Caco-2 (cell line): Measurements from ENCODE around the gene GSG1L. TPM values are rescaled to one million over a fixed set of nuclear protein-coding genes. Genes with fewer than 3 reads are reported as not detected.

Experiments
- BruUV-seq: library from RNA; stranded (reverse); fragments of 400-500 nt; replicated peaks from 2 replicates; lab custom pipeline; 2021; lab: Mats Ljungman, UMichigan
- CTCF ChIA-PET: fragments of 300-600 bp; sonication (Branson Sonifier 250); formaldehyde crosslinking; loops from one replicate; lab custom pipeline; 2022; ENCODE audit warnings: antibody characterized with exemption; lab: Charles Lee
- POLR2A ChIA-PET: fragments of 300-600 bp; sonication (Branson Sonifier 250); formaldehyde crosslinking; loops from one replicate; lab custom pipeline; 2022; ENCODE audit warnings: antibody characterized with exemption; lab: Charles Lee
- DNase-seq, 2 experiments: peaks; one replicate each; pipeline versions ENCODE4 v3.0.0 to v3.0.0-alpha.2; 2020 to 2022
- H3K27me3 ChIP-seq: replicated peaks from 2 replicates; pipeline ENCODE4 v1.6.0; 2011; ENCODE audit warnings: low read length; ENCODE audit not compliant: control insufficient read depth, insufficient read depth
- H3K36me3 ChIP-seq: 2 replicates; pipeline ENCODE4 v1.5.1; 2011; ENCODE audit warnings: low read length; ENCODE audit not compliant: control insufficient read depth, insufficient read depth
- H3K4me1 ChIP-seq: fragments of 250-450 bp; sonication (Bioruptor Pico); 2 replicates; pipeline ENCODE4 v1.5.1; 2020; ENCODE audit warnings: mild to moderate bottlenecking
- H3K4me3 ChIP-seq: 2 replicates; pipeline ENCODE4 v1.5.1; 2011; ENCODE audit warnings: low read depth, mild to moderate bottlenecking, control low read depth, low read length
- H3K9me3 ChIP-seq: fragments of 250-450 bp; sonication (Bioruptor Pico); 2 replicates; pipeline ENCODE4 v1.5.1; 2020; ENCODE audit warnings: mild to moderate bottlenecking, moderate library complexity
- H3K27ac Mint-ChIP-seq: one replicate; pipeline ENCODE4 v1.8.0; 2022; ENCODE audit warnings: mixed read lengths; ENCODE audit not compliant: unreplicated experiment
- H3K27me3 Mint-ChIP-seq: one replicate; pipeline ENCODE4 v1.8.0; 2022; ENCODE audit warnings: mixed read lengths; ENCODE audit not compliant: insufficient read depth, unreplicated experiment
- H3K36me3 Mint-ChIP-seq: one replicate; pipeline ENCODE4 v1.8.0; 2022; ENCODE audit warnings: mild to moderate bottlenecking, mixed read lengths; ENCODE audit not compliant: insufficient read depth, unreplicated experiment
- H3K4me1 Mint-ChIP-seq: one replicate; pipeline ENCODE4 v1.8.0; 2022; ENCODE audit warnings: low read depth, mixed read lengths; ENCODE audit not compliant: unreplicated experiment
- H3K4me3 Mint-ChIP-seq: one replicate; pipeline ENCODE4 v1.8.0; 2022; ENCODE audit warnings: mild to moderate bottlenecking, moderate library complexity, mixed read lengths; ENCODE audit not compliant: unreplicated experiment
- H3K9me3 Mint-ChIP-seq: one replicate; pipeline ENCODE4 v1.8.0; 2022; ENCODE audit warnings: mixed read lengths; ENCODE audit not compliant: unreplicated experiment
- intact Hi-C: fragments of 100-400 bp; cut with micrococcal nuclease; formaldehyde crosslinking; loops from one replicate; pipeline ENCODE4 v1.10.0; 2022; ENCODE audit not compliant: unreplicated experiment
- total RNA-seq: library from RNA; stranded (reverse); gene quantifications from 2 replicates; pipeline ENCODE4 v1.2.3, GENCODE V29; 2022
- TF ChIP-seq, protein P1 (sequence below), 2 experiments: fragments of 200-600 bp in 1 of 2; IDR thresholded peaks; 1 replicate in 1 of 2; 2 replicates in 1 of 2; pipeline versions ENCODE4 v1.5.1 to v1.8.0; 2011 to 2022; ENCODE audit warnings: antibody characterized with exemption in 1 of 2, control low read depth in 1 of 2, inconsistent platforms in 1 of 2, low read depth in 1 of 2, low read length in 1 of 2, mild to moderate bottlenecking in 1 of 2, moderate library complexity in 1 of 2; ENCODE audit not compliant: insufficient read depth in 1 of 2, severe bottlenecking in 1 of 2, unreplicated experiment in 1 of 2

GSG1L gene
- total RNA-seq, 1 experiment from 2014 or later = not detected

GRCh38 chr16:28041615-28042014, 21.9 kb downstream of the GSG1L start:
- H3K9me3 ChIP-seq = no peaks in the 10 kb centered on the region
- no peak overlapping the region for H3K4me3 Mint-ChIP-seq

DNA sequence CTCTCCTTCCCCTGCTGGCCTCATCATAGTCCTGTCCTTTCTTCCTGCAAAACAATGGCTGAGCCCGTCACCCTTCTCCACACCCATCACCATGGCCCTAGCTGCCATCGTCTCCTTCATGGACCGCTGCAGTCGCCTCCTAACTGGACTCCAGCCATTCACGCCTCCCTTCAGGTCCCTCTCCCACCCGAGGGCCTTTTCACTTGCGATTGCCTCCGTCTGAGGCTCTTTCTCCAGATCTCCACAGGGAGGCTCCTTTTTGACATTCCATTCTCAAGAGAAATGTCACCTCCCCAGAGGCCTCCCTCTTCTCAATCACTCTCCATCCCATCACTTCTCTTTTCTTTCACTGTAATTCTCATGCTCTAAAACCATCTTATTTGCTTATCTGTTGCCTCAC, 23.5 kb downstream of the GSG1L start:
- ChIA-PET CTCF (no interaction called here), POLR2A (no interaction called here)
- H3K4me1 ChIP-seq = no peaks in the 10 kb centered on the region
- Mint-ChIP-seq H3K27me3 (peaks cover 12% of the 10 kb centered on the region), H3K36me3 (no peaks in the 10 kb centered on the region), H3K9me3 (no peaks in the 10 kb centered on the region), H3K4me1 (no peaks in the 10 kb centered on the region), H3K4me3 (no peak overlapping the region), H3K27ac (no peak overlapping the region)
- TF ChIP-seq, protein P1, sequence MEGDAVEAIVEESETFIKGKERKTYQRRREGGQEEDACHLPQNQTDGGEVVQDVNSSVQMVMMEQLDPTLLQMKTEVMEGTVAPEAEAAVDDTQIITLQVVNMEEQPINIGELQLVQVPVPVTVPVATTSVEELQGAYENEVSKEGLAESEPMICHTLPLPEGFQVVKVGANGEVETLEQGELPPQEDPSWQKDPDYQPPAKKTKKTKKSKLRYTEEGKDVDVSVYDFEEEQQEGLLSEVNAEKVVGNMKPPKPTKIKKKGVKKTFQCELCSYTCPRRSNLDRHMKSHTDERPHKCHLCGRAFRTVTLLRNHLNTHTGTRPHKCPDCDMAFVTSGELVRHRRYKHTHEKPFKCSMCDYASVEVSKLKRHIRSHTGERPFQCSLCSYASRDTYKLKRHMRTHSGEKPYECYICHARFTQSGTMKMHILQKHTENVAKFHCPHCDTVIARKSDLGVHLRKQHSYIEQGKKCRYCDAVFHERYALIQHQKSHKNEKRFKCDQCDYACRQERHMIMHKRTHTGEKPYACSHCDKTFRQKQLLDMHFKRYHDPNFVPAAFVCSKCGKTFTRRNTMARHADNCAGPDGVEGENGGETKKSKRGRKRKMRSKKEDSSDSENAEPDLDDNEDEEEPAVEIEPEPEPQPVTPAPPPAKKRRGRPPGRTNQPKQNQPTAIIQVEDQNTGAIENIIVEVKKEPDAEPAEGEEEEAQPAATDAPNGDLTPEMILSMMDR (IDR thresholded peaks at IDR 0.05; ENCODE audit: insufficient read depth in 1 of 2, low read depth in 1 of 2, low read length in 1 of 2, severe bottlenecking in 1 of 2, unreplicated experiment in 1 of 2) = no peak
- H3K36me3 ChIP-seq = no peaks in the 10 kb centered on the region
- no peak overlapping the region for H3K4me3 ChIP-seq
- no peak for DNase-seq
- no TSS peak for BruUV-seq
- H3K27me3 ChIP-seq = no peaks in the 10 kb centered on the region
- H3K9me3 ChIP-seq = no peaks in the 10 kb centered on the region
- intact Hi-C loops = no loop called here

More at GRCh38 chr16:28041615-28042014, 21.9 kb downstream of the GSG1L start:
- BruUV-seq = no TSS peak
- POLR2A ChIA-PET = no interaction called here
- H3K27me3 Mint-ChIP-seq = peaks cover 10% of the 10 kb centered on the region
- H3K4me1 Mint-ChIP-seq = no peaks in the 10 kb centered on the region
- Histone ChIP-seq H3K27me3 (no peaks in the 10 kb centered on the region), H3K4me1 (no peaks in the 10 kb centered on the region), H3K36me3 (no peaks in the 10 kb centered on the region), H3K4me3 (no peak overlapping the region)
- no peak for DNase-seq
- H3K36me3 Mint-ChIP-seq = no peaks in the 10 kb centered on the region
- intact Hi-C loops = no loop called here
- no peak overlapping the region for H3K27ac Mint-ChIP-seq
- TF ChIP-seq, protein P1 (IDR thresholded peaks at IDR 0.05; ENCODE audit: insufficient read depth in 1 of 2, low read depth in 1 of 2, low read length in 1 of 2, severe bottlenecking in 1 of 2, unreplicated experiment in 1 of 2) = no peak
- no peaks in the 10 kb centered on the region for H3K9me3 Mint-ChIP-seq
- CTCF ChIA-PET = no interaction called here

DNA sequence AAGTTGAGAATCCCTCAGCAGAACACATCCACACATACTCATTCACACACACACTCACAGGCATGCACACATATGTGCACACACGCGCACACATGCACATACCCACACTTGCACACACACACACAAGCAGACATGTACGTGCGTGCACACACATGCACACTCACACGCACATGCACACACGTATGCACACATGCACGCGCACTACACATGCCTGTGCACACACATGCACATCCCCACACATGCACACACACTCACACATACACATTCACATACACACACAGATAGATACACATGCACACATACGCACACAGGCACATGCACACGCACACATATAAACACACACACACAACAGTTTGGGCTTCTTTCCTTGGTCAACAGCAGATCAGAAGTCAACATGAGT, 24.0 kb downstream of the GSG1L start:
- Mint-ChIP-seq H3K4me1 (no peaks in the 10 kb centered on the region), H3K9me3 (no peaks in the 10 kb centered on the region), H3K27ac (no peak overlapping the region), H3K4me3 (no peak overlapping the region), H3K36me3 (no peaks in the 10 kb centered on the region), H3K27me3 (peaks cover 12% of the 10 kb centered on the region)
- TF ChIP-seq, protein P1 (IDR thresholded peaks at IDR 0.05; ENCODE audit: insufficient read depth in 1 of 2, low read depth in 1 of 2, low read length in 1 of 2, severe bottlenecking in 1 of 2, unreplicated experiment in 1 of 2) = no peak
- CTCF ChIA-PET = no interaction called here
- intact Hi-C loops = no loop called here
- H3K4me3 ChIP-seq = no peak overlapping the region
- no TSS peak for BruUV-seq
- no peaks in the 10 kb centered on the region for H3K36me3 ChIP-seq
- DNase-seq = no peak
- POLR2A ChIA-PET = no interaction called here
- H3K4me1 ChIP-seq = no peaks in the 10 kb centered on the region
- no peaks in the 10 kb centered on the region for H3K9me3 ChIP-seq
- H3K27me3 ChIP-seq = no peaks in the 10 kb centered on the region
